ENCODE results near the gene LRRC14B. TPM values are rescaled to one million over a fixed set of nuclear protein-coding genes. Genes with fewer than 3 reads are reported as not detected.

Gene LRRC14B
- total RNA-seq, 1 experiment from 2014 or later, result not detected

- Mint-ChIP-seq H3K4me1 (ENCODE audit: low read depth, unreplicated experiment) (no peaks in the 10 kb centered on the region), H3K9me3 (ENCODE audit: low read depth, unreplicated experiment) (no peaks in the 10 kb centered on the region), H3K27ac (ENCODE audit: unreplicated experiment) (no peak overlapping the region), H3K4me3 (ENCODE audit: low read depth, unreplicated experiment) (no peak overlapping the region), H3K27me3 (ENCODE audit: unreplicated experiment) (peaks cover 67% of the 10 kb centered on the region), H3K36me3 (ENCODE audit: insufficient read depth, unreplicated experiment) (no peaks in the 10 kb centered on the region)
- no TSS peak for BruUV-seq (replicated peaks)
- TF ChIP-seq CTCF (IDR thresholded peaks at IDR 0.05; ENCODE audit: unreplicated experiment), result no peak
- no peak for DNase-seq
- intact Hi-C loops (cut with micrococcal nuclease; ENCODE audit: unreplicated experiment), result no loop called here
- CTCF ChIA-PET, result no interaction called here
Measured at GRCh38 chr5:157801-158200, 33.5 kb upstream of the LRRC14B start.

- Mint-ChIP-seq H3K4me3 (ENCODE audit: low read depth, unreplicated experiment) (no peak overlapping the region), H3K27me3 (ENCODE audit: unreplicated experiment) (peaks cover 67% of the 10 kb centered on the region), H3K9me3 (ENCODE audit: low read depth, unreplicated experiment) (no peaks in the 10 kb centered on the region), H3K27ac (ENCODE audit: unreplicated experiment) (no peak overlapping the region), H3K36me3 (ENCODE audit: insufficient read depth, unreplicated experiment) (no peaks in the 10 kb centered on the region), H3K4me1 (ENCODE audit: low read depth, unreplicated experiment) (no peaks in the 10 kb centered on the region)
- no peak for DNase-seq
- no peak for TF ChIP-seq CTCF (IDR thresholded peaks at IDR 0.05; ENCODE audit: unreplicated experiment)
- intact Hi-C loops (cut with micrococcal nuclease; ENCODE audit: unreplicated experiment), result no loop called here
- CTCF ChIA-PET, result no interaction called here
- BruUV-seq (replicated peaks), result no TSS peak
Measured at GRCh38 chr5:158807-159447, 32.4 kb upstream of the LRRC14B start.

- Mint-ChIP-seq H3K9me3 (ENCODE audit: low read depth, unreplicated experiment) (no peaks in the 10 kb centered on the region), H3K4me1 (ENCODE audit: low read depth, unreplicated experiment) (no peaks in the 10 kb centered on the region), H3K27ac (ENCODE audit: unreplicated experiment) (no peak overlapping the region), H3K36me3 (ENCODE audit: insufficient read depth, unreplicated experiment) (no peaks in the 10 kb centered on the region), H3K27me3 (ENCODE audit: unreplicated experiment) (peaks cover 66% of the 10 kb centered on the region), H3K4me3 (ENCODE audit: low read depth, unreplicated experiment) (no peak overlapping the region)
- TF ChIP-seq CTCF (IDR thresholded peaks at IDR 0.05; ENCODE audit: unreplicated experiment), result no peak
- no TSS peak for BruUV-seq (replicated peaks)
- intact Hi-C loops (cut with micrococcal nuclease; ENCODE audit: unreplicated experiment), result no loop called here
- CTCF ChIA-PET, result no interaction called here
- no peak for DNase-seq
Measured at GRCh38 chr5:159448-160172, 31.7 kb upstream of the LRRC14B start.

DNA sequence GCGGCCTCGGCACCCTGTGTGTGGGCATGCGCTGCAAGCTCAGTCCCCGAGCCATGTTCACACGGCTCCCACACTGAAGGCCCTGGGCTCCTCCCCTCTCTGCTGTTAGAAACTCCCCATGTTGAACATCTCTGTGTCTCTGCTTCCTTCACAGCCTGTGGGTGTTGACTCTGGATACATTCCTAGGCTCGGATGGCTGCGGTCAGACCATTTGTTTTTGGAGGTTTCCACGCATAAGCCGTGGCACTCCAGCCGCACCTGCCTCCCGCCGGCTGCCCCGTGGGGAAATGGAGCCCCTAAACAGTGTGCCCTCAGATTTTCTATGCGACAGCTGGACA is 31.2 kb upstream of the LRRC14B start:
- Mint-ChIP-seq H3K27me3 (ENCODE audit: unreplicated experiment) (peaks cover 61% of the 10 kb centered on the region), H3K27ac (ENCODE audit: unreplicated experiment) (no peak overlapping the region), H3K4me1 (ENCODE audit: low read depth, unreplicated experiment) (no peaks in the 10 kb centered on the region), H3K36me3 (ENCODE audit: insufficient read depth, unreplicated experiment) (no peaks in the 10 kb centered on the region), H3K4me3 (ENCODE audit: low read depth, unreplicated experiment) (no peak overlapping the region), H3K9me3 (ENCODE audit: low read depth, unreplicated experiment) (no peaks in the 10 kb centered on the region)
- no peak for DNase-seq
- CTCF ChIA-PET, result no interaction called here
- BruUV-seq (replicated peaks), result no TSS peak
- no peak for TF ChIP-seq CTCF (IDR thresholded peaks at IDR 0.05; ENCODE audit: unreplicated experiment)
- intact Hi-C loops (cut with micrococcal nuclease; ENCODE audit: unreplicated experiment), result no loop called here
